ENCODE data around the gene PACS1. TPM values are rescaled to one million over a fixed set of nuclear protein-coding genes. Genes with fewer than 3 reads are reported as not detected.

The PACS1 gene
- polyA plus RNA-seq, 3 donors = 8.1 to 36.8 (median 12.4) TPM

- Histone ChIP-seq H3K4me1 (ENCODE audit: control insufficient read depth in 1 of 2, insufficient read depth in 2 of 2, low read length in 2 of 2) (peaks cover 27% of the 10 kb centered on the region in 2 donors), H3K27ac (ENCODE audit: low read depth in 1 of 2, low read length in 2 of 2) (peak overlapping the region; percentile 62 to 83), H3K9me3 (replicated peaks in 1 of 2; ENCODE audit: control insufficient read depth in 1 of 2, insufficient read depth in 1 of 2, low read length in 2 of 2) (no peaks in the 10 kb centered on the region), H3K4me2 (replicated peaks; ENCODE audit: extremely low read depth, low read length, poor library complexity, severe bottlenecking) (peak overlapping the region; percentile 77), H3K79me2 (ENCODE audit: insufficient read depth, low read length) (peaks cover 42% of the 10 kb centered on the region), H3K36me3 (replicated peaks in 1 of 2; ENCODE audit: control insufficient read depth in 1 of 2, insufficient read depth in 2 of 2, low read length in 2 of 2) (peaks cover 0 to 4% of the 10 kb centered on the region in 2 donors), H2AFZ (ENCODE audit: insufficient read depth, low read depth, low read length, poor library complexity, severe bottlenecking) (peak overlapping the region; percentile 65), H4K20me1 (ENCODE audit: insufficient read depth, low read length) (peaks cover 12% of the 10 kb centered on the region), H3K4me3 (replicated peaks in 1 of 3; ENCODE audit: low read depth in 2 of 3, low read length in 3 of 3) (peak overlapping the region in 2 of 3 experiments; percentile 35 to 73), H3K9ac (ENCODE audit: insufficient read depth, low read length, poor library complexity, severe bottlenecking) (peak overlapping the region; percentile 62), H3K27me3 (ENCODE audit: control insufficient read depth in 2 of 2, insufficient read depth in 2 of 2, low read length in 2 of 2) (no peaks in the 10 kb centered on the region)
- no CpG with 5 or more reads among the region's 3 CpGs for WGBS (ENCODE audit: insufficient coverage)
- peaks cover 40% of the 10 kb centered on the region for H3K4me1 Mint-ChIP-seq
- DNase-seq = no peak
- H3K36me3 Mint-ChIP-seq = peaks cover 5 to 6% of the 10 kb centered on the region in 2 donors
- TF ChIP-seq, protein P1, sequence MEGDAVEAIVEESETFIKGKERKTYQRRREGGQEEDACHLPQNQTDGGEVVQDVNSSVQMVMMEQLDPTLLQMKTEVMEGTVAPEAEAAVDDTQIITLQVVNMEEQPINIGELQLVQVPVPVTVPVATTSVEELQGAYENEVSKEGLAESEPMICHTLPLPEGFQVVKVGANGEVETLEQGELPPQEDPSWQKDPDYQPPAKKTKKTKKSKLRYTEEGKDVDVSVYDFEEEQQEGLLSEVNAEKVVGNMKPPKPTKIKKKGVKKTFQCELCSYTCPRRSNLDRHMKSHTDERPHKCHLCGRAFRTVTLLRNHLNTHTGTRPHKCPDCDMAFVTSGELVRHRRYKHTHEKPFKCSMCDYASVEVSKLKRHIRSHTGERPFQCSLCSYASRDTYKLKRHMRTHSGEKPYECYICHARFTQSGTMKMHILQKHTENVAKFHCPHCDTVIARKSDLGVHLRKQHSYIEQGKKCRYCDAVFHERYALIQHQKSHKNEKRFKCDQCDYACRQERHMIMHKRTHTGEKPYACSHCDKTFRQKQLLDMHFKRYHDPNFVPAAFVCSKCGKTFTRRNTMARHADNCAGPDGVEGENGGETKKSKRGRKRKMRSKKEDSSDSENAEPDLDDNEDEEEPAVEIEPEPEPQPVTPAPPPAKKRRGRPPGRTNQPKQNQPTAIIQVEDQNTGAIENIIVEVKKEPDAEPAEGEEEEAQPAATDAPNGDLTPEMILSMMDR (IDR thresholded peaks at IDR 0.05) = no peak
- intact Hi-C loops (cut with micrococcal nuclease) = no loop called here
- no peaks in the 10 kb centered on the region for H3K27me3 Mint-ChIP-seq (ENCODE audit: low read depth in 3 of 3)
- peak overlapping the region; percentile 80 to 93 (median 89) for H3K27ac Mint-ChIP-seq
- peaks cover 0 to 1% (median 0%) of the 10 kb centered on the region in 7 donors for H3K9me3 Mint-ChIP-seq
- H3K4me3 Mint-ChIP-seq = peak overlapping the region; percentile 73 to 91
These were observed 31.0 kb downstream of the PACS1 start for GRCh38 chr11:66101066-66101464.

DNA sequence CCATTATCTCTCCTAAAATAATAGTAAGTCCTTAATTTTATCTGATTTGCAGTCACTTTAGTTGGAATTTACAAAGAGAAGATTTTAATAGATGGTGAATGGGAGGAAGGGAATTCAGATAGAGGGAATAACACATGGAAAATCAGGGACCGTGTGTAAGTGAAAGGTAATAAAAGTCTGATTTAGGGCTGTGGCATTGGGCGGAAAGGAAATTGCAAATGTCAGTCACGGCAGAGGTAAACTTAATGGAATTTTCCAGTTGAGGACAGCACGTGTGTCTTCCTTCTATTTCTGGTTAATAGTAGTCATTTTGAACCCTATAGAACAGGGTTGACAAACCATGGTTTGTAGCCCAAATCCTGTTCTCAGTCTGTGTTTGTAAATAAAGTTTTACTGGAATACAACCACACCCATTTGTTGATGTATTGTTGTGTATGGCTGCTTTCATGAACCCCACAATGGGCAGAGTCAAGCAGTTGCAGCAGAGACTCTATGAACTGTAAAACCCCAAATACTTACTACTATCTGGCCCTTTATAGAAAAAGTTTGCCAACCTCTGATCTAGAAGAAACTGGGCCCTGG lies 34.1 kb downstream of the PACS1 start:
- Histone ChIP-seq H3K27ac (ENCODE audit: low read depth in 1 of 2, low read length in 2 of 2) (no peak overlapping the region), H3K4me1 (ENCODE audit: control insufficient read depth in 1 of 2, insufficient read depth in 2 of 2, low read length in 2 of 2) (peaks cover 34 to 35% of the 10 kb centered on the region in 2 donors)

More for the DNA sequence above, 34.1 kb downstream of the PACS1 start:
- H3K27ac Mint-ChIP-seq = no peak overlapping the region
- Histone ChIP-seq H3K36me3 (replicated peaks in 1 of 2; ENCODE audit: control insufficient read depth in 1 of 2, insufficient read depth in 2 of 2, low read length in 2 of 2) (no peaks in the 10 kb centered on the region), H3K79me2 (ENCODE audit: insufficient read depth, low read length) (peaks cover 44% of the 10 kb centered on the region), H3K9ac (ENCODE audit: insufficient read depth, low read length, poor library complexity, severe bottlenecking) (no peak overlapping the region), H2AFZ (ENCODE audit: insufficient read depth, low read depth, low read length, poor library complexity, severe bottlenecking) (no peak overlapping the region), H3K4me3 (replicated peaks in 1 of 3; ENCODE audit: low read depth in 2 of 3, low read length in 3 of 3) (no peak overlapping the region), H4K20me1 (ENCODE audit: insufficient read depth, low read length) (peaks cover 25% of the 10 kb centered on the region), H3K4me2 (replicated peaks; ENCODE audit: extremely low read depth, low read length, poor library complexity, severe bottlenecking) (no peak overlapping the region), H3K27me3 (ENCODE audit: control insufficient read depth in 2 of 2, insufficient read depth in 2 of 2, low read length in 2 of 2) (no peaks in the 10 kb centered on the region), H3K9me3 (replicated peaks in 1 of 2; ENCODE audit: control insufficient read depth in 1 of 2, insufficient read depth in 1 of 2, low read length in 2 of 2) (no peaks in the 10 kb centered on the region)
- WGBS (ENCODE audit: insufficient coverage) = 96% methylated on average over 4 of the region's 4 CpGs
- peaks cover 0 to 2% (median 0%) of the 10 kb centered on the region in 3 donors for H3K27me3 Mint-ChIP-seq (ENCODE audit: low read depth in 3 of 3)
- intact Hi-C loops (cut with micrococcal nuclease) = no loop called here
- peaks cover 49% of the 10 kb centered on the region for H3K4me1 Mint-ChIP-seq
- TF ChIP-seq, protein P1 (IDR thresholded peaks at IDR 0.05) = no peak
- H3K4me3 Mint-ChIP-seq = no peak overlapping the region
- no peak for DNase-seq
- H3K9me3 Mint-ChIP-seq = no peaks in the 10 kb centered on the region
- peaks cover 4 to 16% of the 10 kb centered on the region in 2 donors for H3K36me3 Mint-ChIP-seq
